Smooth muscle cell (in vitro differentiated cells): Measurements from ENCODE around the gene MAT2A. TPM values are rescaled to one million over a fixed set of nuclear protein-coding genes. Genes with fewer than 3 reads are reported as not detected.

ENCODE experiments used
- DNase-seq: peaks from one replicate; lab custom pipeline; 2025; ENCODE audit not compliant: unreplicated experiment; lab: John Stamatoyannopoulos, UW
- H2AFZ ChIP-seq: fragments of 200-600 bp; sonication (generic); 2 replicates; pipeline ENCODE4 v1.6.0; 2016; ENCODE audit warnings: antibody characterized with exemption, low read depth, mild to moderate bottlenecking
- H3F3A ChIP-seq: fragments of 200-600 bp; sonication (generic); 2 replicates; pipeline ENCODE4 v1.6.0; 2017; ENCODE audit warnings: antibody characterized with exemption, low read depth
- H3K27ac ChIP-seq: fragments of 200-600 bp; sonication (generic); 2 replicates; pipeline ENCODE4 v1.5.1; 2016; ENCODE audit warnings: low read depth, mild to moderate bottlenecking
- H3K27me3 ChIP-seq: fragments of 200-600 bp; sonication (generic); 2 replicates; pipeline ENCODE4 v1.6.1; 2016; ENCODE audit warnings: low read depth, mild to moderate bottlenecking
- H3K36me3 ChIP-seq: fragments of 200-600 bp; sonication (generic); 2 replicates; pipeline ENCODE4 v1.5.1; 2016; ENCODE audit warnings: low read depth
- H3K4me1 ChIP-seq: fragments of 200-600 bp; sonication (generic); 2 replicates; pipeline ENCODE4 v1.5.1; 2016; ENCODE audit warnings: low read depth
- H3K4me2 ChIP-seq: fragments of 200-600 bp; sonication (generic); 2 replicates; pipeline ENCODE4 v1.6.0; 2016; ENCODE audit warnings: mild to moderate bottlenecking
- H3K4me3 ChIP-seq: fragments of 200-600 bp; sonication (generic); 2 replicates; pipeline ENCODE4 v1.5.1; 2016; ENCODE audit warnings: mild to moderate bottlenecking
- H3K79me2 ChIP-seq: fragments of 200-600 bp; sonication (generic); 2 replicates; pipeline ENCODE4 v1.6.0; 2016; ENCODE audit warnings: low read depth, mild to moderate bottlenecking
- H3K9ac ChIP-seq: fragments of 200-600 bp; sonication (generic); 2 replicates; pipeline ENCODE4 v1.6.0; 2016; ENCODE audit warnings: low read depth
- H3K9me3 ChIP-seq: fragments of 200-600 bp; sonication (generic); replicated peaks from 2 replicates; pipeline ENCODE4 v1.5.1; 2016; ENCODE audit warnings: low read depth
- H4K20me1 ChIP-seq: fragments of 200-600 bp; sonication (generic); 2 replicates; pipeline ENCODE4 v1.6.0; 2016; ENCODE audit warnings: low read depth
- WGBS: methylation state at CpG from one replicate; pipeline ENCODE4 v1.1.7; 2016; ENCODE audit warnings: low lambda C conversion rate; 5-methylcytosine and 5-hydroxymethylcytosine counted together
- polyA plus RNA-seq: library from polyadenylated mRNA; unstranded; fragments of >200 nt; fragmentation: Nextera tagmentation; extraction: Ambion mirVana; gene quantifications from 2 replicates; pipeline ENCODE4 v1.2.1, GENCODE V29; 2016
- total RNA-seq: library from RNA; depleted of rRNA; stranded (reverse); fragments of >200 nt; gene quantifications from 2 replicates; pipeline ENCODE4 v1.2.3, GENCODE V29; 2014
- TF ChIP-seq, protein P1 (sequence below): fragments of 200-600 bp; sonication (generic); IDR thresholded peaks from 2 replicates; pipeline ENCODE4 v1.5.1; 2017; ENCODE audit warnings: borderline replicate concordance, mild to moderate bottlenecking, antibody characterized with exemption; ENCODE audit not compliant: insufficient read depth, poor library complexity, severe bottlenecking

MAT2A gene
- total and polyA plus RNA-seq, 2 experiments from 2014 or later = 93.8 to 108 TPM

DNA sequence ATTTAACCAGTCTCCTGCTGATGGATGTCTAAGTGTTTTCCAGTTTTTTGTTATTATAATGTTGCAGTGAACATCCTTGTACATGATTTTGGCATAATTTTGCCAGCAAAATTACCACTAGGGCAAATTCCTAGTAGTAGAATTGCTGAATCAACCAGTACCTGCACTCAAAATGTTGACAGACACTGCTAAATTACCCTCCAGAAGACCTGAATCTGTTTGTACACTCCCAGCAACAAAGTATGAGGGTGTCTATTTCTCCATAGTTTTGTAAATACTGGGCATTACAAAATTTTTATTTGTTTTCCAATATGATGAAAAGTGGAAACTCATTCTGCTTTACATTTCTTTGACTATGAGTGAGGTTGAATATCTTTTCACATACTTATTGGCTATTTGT, 11.2 kb upstream of the MAT2A start:
- DNase-seq = no peak
- peaks cover 15% of the 10 kb centered on the region for H3K4me1 ChIP-seq

DNA sequence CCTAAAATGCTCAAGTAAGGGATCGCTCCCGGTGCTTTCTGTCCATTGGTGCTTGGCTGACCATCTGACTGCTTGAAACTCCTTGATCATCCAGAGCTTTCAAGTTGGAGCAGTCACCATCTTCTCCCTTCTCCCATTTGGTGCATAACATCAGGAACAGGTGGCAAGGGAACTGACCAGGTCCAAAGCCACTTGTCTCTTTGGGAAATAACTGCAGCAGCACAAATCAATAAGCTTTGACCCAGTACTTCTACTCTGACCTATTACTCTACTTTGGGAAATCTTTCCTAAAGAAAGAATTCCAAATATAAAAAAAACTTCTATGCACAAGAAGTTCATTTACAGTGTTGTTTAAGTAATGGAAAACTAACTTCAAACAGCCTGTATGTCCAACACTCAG, 10.6 kb upstream of the MAT2A start:
- Histone ChIP-seq H3K4me3 (no peak overlapping the region), H3K9me3 (no peaks in the 10 kb centered on the region), H3F3A (peaks cover 20% of the 10 kb centered on the region), H4K20me1 (no peaks in the 10 kb centered on the region), H3K4me2 (no peak overlapping the region), H3K4me1 (peaks cover 15% of the 10 kb centered on the region), H3K79me2 (no peaks in the 10 kb centered on the region), H2AFZ (no peak overlapping the region), H3K36me3 (no peaks in the 10 kb centered on the region), H3K27ac (no peak overlapping the region), H3K27me3 (peaks cover 4% of the 10 kb centered on the region), H3K9ac (no peak overlapping the region)
- WGBS = 100% methylated on average over 2 of the region's 2 CpGs
- TF ChIP-seq, protein P1, sequence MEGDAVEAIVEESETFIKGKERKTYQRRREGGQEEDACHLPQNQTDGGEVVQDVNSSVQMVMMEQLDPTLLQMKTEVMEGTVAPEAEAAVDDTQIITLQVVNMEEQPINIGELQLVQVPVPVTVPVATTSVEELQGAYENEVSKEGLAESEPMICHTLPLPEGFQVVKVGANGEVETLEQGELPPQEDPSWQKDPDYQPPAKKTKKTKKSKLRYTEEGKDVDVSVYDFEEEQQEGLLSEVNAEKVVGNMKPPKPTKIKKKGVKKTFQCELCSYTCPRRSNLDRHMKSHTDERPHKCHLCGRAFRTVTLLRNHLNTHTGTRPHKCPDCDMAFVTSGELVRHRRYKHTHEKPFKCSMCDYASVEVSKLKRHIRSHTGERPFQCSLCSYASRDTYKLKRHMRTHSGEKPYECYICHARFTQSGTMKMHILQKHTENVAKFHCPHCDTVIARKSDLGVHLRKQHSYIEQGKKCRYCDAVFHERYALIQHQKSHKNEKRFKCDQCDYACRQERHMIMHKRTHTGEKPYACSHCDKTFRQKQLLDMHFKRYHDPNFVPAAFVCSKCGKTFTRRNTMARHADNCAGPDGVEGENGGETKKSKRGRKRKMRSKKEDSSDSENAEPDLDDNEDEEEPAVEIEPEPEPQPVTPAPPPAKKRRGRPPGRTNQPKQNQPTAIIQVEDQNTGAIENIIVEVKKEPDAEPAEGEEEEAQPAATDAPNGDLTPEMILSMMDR = no peak
- DNase-seq = no peak

More for the DNA sequence above, 11.2 kb upstream of the MAT2A start:
- H3K27ac ChIP-seq = no peak overlapping the region
- TF ChIP-seq, protein P1 = no peak
- peaks cover 20% of the 10 kb centered on the region for H3F3A ChIP-seq
- H4K20me1 ChIP-seq = no peaks in the 10 kb centered on the region
- peaks cover 4% of the 10 kb centered on the region for H3K27me3 ChIP-seq
- no peak overlapping the region for H3K4me2 ChIP-seq
- H3K79me2 ChIP-seq = no peaks in the 10 kb centered on the region
- H3K9ac ChIP-seq = no peak overlapping the region
- H3K4me3 ChIP-seq = no peak overlapping the region
- no peak overlapping the region for H2AFZ ChIP-seq
- no peaks in the 10 kb centered on the region for H3K36me3 ChIP-seq
- no peaks in the 10 kb centered on the region for H3K9me3 ChIP-seq

DNA sequence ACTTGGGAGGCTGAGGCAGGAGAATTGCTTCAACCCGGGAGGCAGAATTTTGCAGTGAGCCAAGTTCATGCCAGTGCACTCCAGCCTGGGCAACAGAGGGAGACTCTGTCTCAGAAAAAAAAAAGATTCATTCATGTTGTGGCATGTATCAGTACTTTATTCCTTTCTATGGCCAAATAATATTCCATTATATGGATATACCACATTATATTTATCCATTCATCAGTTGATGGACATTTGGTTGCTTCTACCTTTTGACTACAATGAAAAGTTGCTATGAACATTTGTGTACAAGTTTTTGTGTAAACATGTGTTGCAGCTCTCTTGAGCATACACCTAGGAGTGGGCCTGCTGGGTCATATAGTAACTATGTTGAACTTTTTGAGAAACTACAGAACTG, 9.2 kb upstream of the MAT2A start:
- Histone ChIP-seq H3K36me3 (no peaks in the 10 kb centered on the region), H2AFZ (no peak overlapping the region), H3K4me2 (no peak overlapping the region), H3K9ac (no peak overlapping the region), H3K79me2 (no peaks in the 10 kb centered on the region), H4K20me1 (no peaks in the 10 kb centered on the region), H3K9me3 (no peaks in the 10 kb centered on the region), H3K4me1 (peaks cover 5% of the 10 kb centered on the region), H3K27me3 (peaks cover 4% of the 10 kb centered on the region), H3K27ac (no peak overlapping the region), H3K4me3 (no peak overlapping the region), H3F3A (peaks cover 9% of the 10 kb centered on the region)
- DNase-seq = no peak
- 92% methylated on average over 1 of the region's 1 CpG for WGBS
- TF ChIP-seq, protein P1 = no peak

DNA sequence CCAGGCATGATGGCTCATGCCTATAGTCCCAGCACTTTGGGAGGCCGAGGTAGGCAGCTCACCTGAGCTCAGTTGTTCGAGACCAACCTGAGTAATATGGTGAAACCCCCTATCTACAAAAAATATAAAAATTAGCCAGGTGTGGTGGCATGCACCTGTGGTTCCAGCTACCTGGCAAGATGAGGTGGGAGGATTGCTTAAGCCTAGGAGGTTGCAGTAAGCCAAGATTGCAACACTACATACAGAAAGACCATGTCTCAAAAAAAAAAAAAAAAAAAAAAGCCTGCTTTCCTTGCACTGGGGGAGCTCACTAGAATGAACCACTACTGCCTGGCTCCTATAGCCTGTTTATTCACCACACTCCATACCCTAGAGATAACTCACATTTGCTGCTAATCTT, 7.4 kb upstream of the MAT2A start:
- TF ChIP-seq, protein P1 = no peak

More for the DNA sequence above, 7.4 kb upstream of the MAT2A start:
- no peaks in the 10 kb centered on the region for H3K79me2 ChIP-seq
- no peaks in the 10 kb centered on the region for H3K36me3 ChIP-seq
- H4K20me1 ChIP-seq = no peaks in the 10 kb centered on the region
- H3K9me3 ChIP-seq = no peaks in the 10 kb centered on the region
- H3K4me2 ChIP-seq = no peak overlapping the region
- WGBS = 73% methylated on average over 2 of the region's 2 CpGs
- peaks cover 4% of the 10 kb centered on the region for H3K27me3 ChIP-seq
- H2AFZ ChIP-seq = no peak overlapping the region
- H3F3A ChIP-seq = no peaks in the 10 kb centered on the region
- DNase-seq = no peak
- H3K4me1 ChIP-seq = no peaks in the 10 kb centered on the region
- H3K9ac ChIP-seq = no peak overlapping the region
- no peak overlapping the region for H3K4me3 ChIP-seq
- no peak overlapping the region for H3K27ac ChIP-seq
